ENCODE results near the gene ATXN10.

The ATXN10 gene

DNA sequence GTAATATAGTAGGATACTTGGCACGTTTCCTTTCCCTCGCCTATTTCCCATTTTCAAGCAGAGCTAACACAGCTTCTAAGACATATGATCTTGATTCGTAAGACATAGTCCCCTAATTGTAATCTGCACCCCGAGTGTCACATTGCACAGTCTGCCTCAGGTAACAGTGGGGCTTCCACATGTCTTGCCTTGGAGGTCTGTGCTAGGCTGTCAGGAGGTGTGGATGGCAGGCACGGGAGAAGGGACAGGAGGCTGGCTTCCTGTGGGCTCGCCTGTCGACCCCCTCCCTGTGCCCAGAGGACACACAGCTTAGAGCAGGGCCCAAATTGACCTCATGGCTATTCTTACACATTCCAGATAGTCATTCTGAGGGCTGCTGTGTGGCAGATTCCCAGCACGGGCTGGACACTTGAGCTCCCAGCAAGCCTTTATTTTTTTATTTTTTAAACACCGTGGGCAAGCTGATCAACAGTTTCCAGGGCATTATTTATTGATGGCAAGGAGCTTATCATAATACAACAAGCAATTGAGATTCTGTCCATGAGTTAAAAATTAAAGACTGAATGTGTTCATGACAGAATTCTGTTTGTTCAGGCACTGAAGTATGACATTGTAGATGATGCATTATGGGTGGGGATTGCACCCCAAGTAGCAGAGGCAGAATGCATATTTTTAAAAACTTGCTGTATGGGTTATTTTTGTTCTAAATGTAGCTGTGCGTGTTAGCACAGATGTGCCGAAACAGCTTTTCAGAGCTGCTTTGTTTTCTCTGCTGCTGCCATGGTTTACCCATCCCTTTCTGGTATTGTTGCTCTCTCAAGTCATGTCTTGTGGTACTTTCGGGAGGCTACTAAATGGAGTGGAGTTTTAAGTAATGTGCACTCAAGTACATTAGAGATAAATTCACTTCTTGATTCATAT is 113.0 kb downstream of the ATXN10 start:
- DNase-seq (ENCODE audit: low read depth) = no peak
- no peak overlapping the region for H3K4me3 ChIP-seq (ENCODE audit: control insufficient read depth, low read depth, low read length)
- TF ChIP-seq, protein P1, sequence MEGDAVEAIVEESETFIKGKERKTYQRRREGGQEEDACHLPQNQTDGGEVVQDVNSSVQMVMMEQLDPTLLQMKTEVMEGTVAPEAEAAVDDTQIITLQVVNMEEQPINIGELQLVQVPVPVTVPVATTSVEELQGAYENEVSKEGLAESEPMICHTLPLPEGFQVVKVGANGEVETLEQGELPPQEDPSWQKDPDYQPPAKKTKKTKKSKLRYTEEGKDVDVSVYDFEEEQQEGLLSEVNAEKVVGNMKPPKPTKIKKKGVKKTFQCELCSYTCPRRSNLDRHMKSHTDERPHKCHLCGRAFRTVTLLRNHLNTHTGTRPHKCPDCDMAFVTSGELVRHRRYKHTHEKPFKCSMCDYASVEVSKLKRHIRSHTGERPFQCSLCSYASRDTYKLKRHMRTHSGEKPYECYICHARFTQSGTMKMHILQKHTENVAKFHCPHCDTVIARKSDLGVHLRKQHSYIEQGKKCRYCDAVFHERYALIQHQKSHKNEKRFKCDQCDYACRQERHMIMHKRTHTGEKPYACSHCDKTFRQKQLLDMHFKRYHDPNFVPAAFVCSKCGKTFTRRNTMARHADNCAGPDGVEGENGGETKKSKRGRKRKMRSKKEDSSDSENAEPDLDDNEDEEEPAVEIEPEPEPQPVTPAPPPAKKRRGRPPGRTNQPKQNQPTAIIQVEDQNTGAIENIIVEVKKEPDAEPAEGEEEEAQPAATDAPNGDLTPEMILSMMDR (conservative IDR thresholded peaks at IDR 0.05; ENCODE audit: control insufficient read depth, insufficient read depth, low read depth, low read length) = no peak

GRCh38 chr22:45785458-45785857 is 113.8 kb downstream of the ATXN10 start:
- no peak overlapping the region for H3K4me3 ChIP-seq (ENCODE audit: control insufficient read depth, low read depth, low read length)
- TF ChIP-seq, protein P1 (conservative IDR thresholded peaks at IDR 0.05; ENCODE audit: control insufficient read depth, insufficient read depth, low read depth, low read length) = no peak
- DNase-seq (ENCODE audit: low read depth) = peak; percentile 47

DNA sequence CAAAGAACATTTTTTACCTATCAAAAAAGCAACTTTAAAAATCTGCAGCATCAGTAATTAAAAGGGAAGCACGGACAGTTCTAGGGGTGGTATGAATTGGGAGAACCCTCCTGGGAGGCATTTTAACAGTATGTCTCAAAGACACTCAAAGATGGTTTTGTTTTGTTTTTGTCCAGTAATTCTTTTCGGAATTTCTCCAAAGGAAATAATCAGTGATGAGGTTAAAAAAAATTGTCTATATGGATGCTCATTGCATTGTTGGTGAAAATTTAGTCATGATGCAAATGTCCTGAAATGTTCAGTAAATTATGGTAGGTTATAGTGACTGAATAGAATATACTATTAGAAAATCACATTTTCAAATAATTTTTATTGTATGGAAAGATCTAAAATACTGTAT is 115.1 kb downstream of the ATXN10 start:
- no peak overlapping the region for H3K4me3 ChIP-seq (ENCODE audit: control insufficient read depth, low read depth, low read length)
- DNase-seq (ENCODE audit: low read depth) = peak; percentile 56
- TF ChIP-seq, protein P1 (conservative IDR thresholded peaks at IDR 0.05; ENCODE audit: control insufficient read depth, insufficient read depth, low read depth, low read length) = no peak

- TF ChIP-seq, protein P1 (conservative IDR thresholded peaks at IDR 0.05; ENCODE audit: control insufficient read depth, insufficient read depth, low read depth, low read length) = no peak
- H3K4me3 ChIP-seq (ENCODE audit: control insufficient read depth, low read depth, low read length) = no peak overlapping the region
- DNase-seq (ENCODE audit: low read depth) = peak; percentile 30
Measured at GRCh38 chr22:45787759-45788158, 116.1 kb downstream of the ATXN10 start.

- DNase-seq (ENCODE audit: low read depth) = no peak
- TF ChIP-seq, protein P1 (conservative IDR thresholded peaks at IDR 0.05; ENCODE audit: control insufficient read depth, insufficient read depth, low read depth, low read length) = no peak
- no peak overlapping the region for H3K4me3 ChIP-seq (ENCODE audit: control insufficient read depth, low read depth, low read length)
Measured at GRCh38 chr22:45788522-45788921, 116.9 kb downstream of the ATXN10 start.

DNA sequence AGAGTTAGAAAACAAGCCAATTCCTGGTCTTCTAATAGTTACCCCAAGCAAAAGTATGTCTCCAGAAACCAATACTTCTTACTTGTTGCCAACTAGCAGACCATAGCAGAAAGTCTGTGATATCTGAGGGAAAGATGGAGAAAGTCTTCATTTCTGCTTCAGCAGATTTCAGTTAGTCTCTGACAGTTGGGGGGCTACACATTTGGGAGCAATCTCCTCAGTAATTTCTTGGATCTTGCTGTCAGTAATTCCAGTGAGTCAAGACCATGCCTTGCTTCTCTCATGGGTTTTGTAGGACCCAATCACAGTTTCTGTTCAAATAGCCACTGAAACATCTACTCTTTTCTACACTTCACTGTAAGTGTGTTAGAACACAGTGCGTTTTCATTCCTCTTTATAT is 118.8 kb downstream of the ATXN10 start:
- no peak for DNase-seq (ENCODE audit: low read depth)
- TF ChIP-seq, protein P1 (conservative IDR thresholded peaks at IDR 0.05; ENCODE audit: control insufficient read depth, insufficient read depth, low read depth, low read length) = no peak
- H3K4me3 ChIP-seq (ENCODE audit: control insufficient read depth, low read depth, low read length) = no peak overlapping the region

Measured in fibroblast of mammary gland (primary cell).